HepG2 (cell line): ENCODE results near the gene PLEKHH3. TPM values are rescaled to one million over a fixed set of nuclear protein-coding genes. Genes with fewer than 3 reads are reported as not detected.

Experiments used
- AGO1 ChIP-seq: fragments of 200-400 bp; formaldehyde crosslinking; IDR thresholded peaks from 2 replicates; pipeline ENCODE4 v1.6.1; 2017; ENCODE audit warnings: mild to moderate bottlenecking, low read depth, low read length, moderate library complexity; ENCODE audit not compliant: poor library complexity, severe bottlenecking
- CHD2 ChIP-seq: IDR thresholded peaks from 2 replicates; pipeline ENCODE4 v1.6.1; 2011; ENCODE audit warnings: low read depth, low read length, improper control_type of control experiment
- HDAC1 ChIP-seq: sonication (generic); formaldehyde crosslinking; IDR thresholded peaks from 2 replicates; pipeline ENCODE4 v1.5.1; 2020; ENCODE audit warnings: mild to moderate bottlenecking, missing genetic modification reagents
- HNF4A ChIP-seq: sonication (generic); formaldehyde crosslinking; IDR thresholded peaks from 2 replicates; pipeline ENCODE4 v1.4.0; 2020; ENCODE audit warnings: missing genetic modification reagents
- HOXD1 ChIP-seq: sonication (generic); formaldehyde crosslinking; IDR thresholded peaks from 2 replicates; pipeline ENCODE4 v1.5.0; 2020; ENCODE audit warnings: missing genetic modification reagents
- KDM6A ChIP-seq: IDR thresholded peaks from 2 replicates; pipeline ENCODE4 v1.6.1; 2016; ENCODE audit warnings: low read depth
- KMT2B ChIP-seq: IDR thresholded peaks from 2 replicates; pipeline ENCODE4 v1.6.1; 2016; ENCODE audit warnings: missing genetic modification reagents, missing compliant biosample characterization
- MEF2D ChIP-seq: sonication (generic); formaldehyde crosslinking; IDR thresholded peaks from 2 replicates; pipeline ENCODE4 v1.5.1; 2020; ENCODE audit warnings: mild to moderate bottlenecking, missing genetic modification reagents
- MYPOP ChIP-seq: sonication (generic); formaldehyde crosslinking; IDR thresholded peaks from 2 replicates; pipeline ENCODE4 v1.8.1; 2023; ENCODE audit warnings: mild to moderate bottlenecking, moderate library complexity, missing genetic modification reagents
- NFATC3 ChIP-seq: sonication (generic); formaldehyde crosslinking; IDR thresholded peaks from 2 replicates; pipeline ENCODE4 v1.5.1; 2020; ENCODE audit warnings: mild to moderate bottlenecking, missing genetic modification reagents
- NR2F1 ChIP-seq, 2 experiments: fragments of 450-650 bp in 1 of 2; formaldehyde crosslinking in 1 of 2; IDR thresholded peaks; 2 replicates each; pipeline versions ENCODE4 v1.5.0 to v1.6.1; 2016 to 2020; ENCODE audit warnings: mild to moderate bottlenecking in 1 of 2, missing compliant biosample characterization in 1 of 2, missing genetic modification reagents in 1 of 2, moderate library complexity in 1 of 2
- SALL2 ChIP-seq: sonication (generic); formaldehyde crosslinking; IDR thresholded peaks from 2 replicates; pipeline ENCODE4 v1.8.1; 2023; ENCODE audit warnings: mild to moderate bottlenecking, missing genetic modification reagents, inconsistent platforms
- SNAPC5 ChIP-seq: sonication (generic); formaldehyde crosslinking; IDR thresholded peaks from 2 replicates; pipeline ENCODE4 v1.8.1; 2023; ENCODE audit warnings: mild to moderate bottlenecking, missing genetic modification reagents, borderline replicate concordance
- STAG1 ChIP-seq: sonication (generic); formaldehyde crosslinking; IDR thresholded peaks from 2 replicates; pipeline ENCODE4 v1.4.0; 2020; ENCODE audit warnings: missing genetic modification reagents
- TEF ChIP-seq: sonication (generic); formaldehyde crosslinking; IDR thresholded peaks from 2 replicates; pipeline ENCODE4 v1.5.0; 2020; ENCODE audit warnings: missing genetic modification reagents
- TOE1 ChIP-seq: sonication (generic); formaldehyde crosslinking; IDR thresholded peaks from 2 replicates; pipeline ENCODE4 v1.4.0; 2020; ENCODE audit warnings: mild to moderate bottlenecking, missing genetic modification reagents
- ZNF512 ChIP-seq: sonication (generic); formaldehyde crosslinking; IDR thresholded peaks from 2 replicates; pipeline ENCODE4 v1.4.0; 2020; ENCODE audit warnings: mild to moderate bottlenecking, missing genetic modification reagents
- ZNF577 ChIP-seq: sonication (generic); formaldehyde crosslinking; IDR thresholded peaks from 2 replicates; pipeline ENCODE4 v1.4.0; 2020; ENCODE audit warnings: mild to moderate bottlenecking, low read depth, missing genetic modification reagents, borderline replicate concordance
- ZNF639 ChIP-seq: conservative IDR thresholded peaks from 2 replicates; pipeline ENCODE4 v1.6.1; 2018; ENCODE audit warnings: missing genetic modification reagents
- ZNF777 ChIP-seq: sonication (generic); formaldehyde crosslinking; IDR thresholded peaks from 2 replicates; pipeline ENCODE4 v1.4.0; 2020; ENCODE audit warnings: missing genetic modification reagents
- ZNF788 ChIP-seq: sonication (generic); formaldehyde crosslinking; IDR thresholded peaks from 2 replicates; pipeline ENCODE4 v1.5.0; 2020; ENCODE audit warnings: mild to moderate bottlenecking, missing genetic modification reagents, borderline replicate concordance
- ZNF83 ChIP-seq: sonication (generic); formaldehyde crosslinking; IDR thresholded peaks from 2 replicates; pipeline ENCODE4 v1.4.0; 2020; ENCODE audit warnings: missing genetic modification reagents, mild to moderate bottlenecking, borderline replicate concordance
- polyA plus RNA-seq, 8 experiments: library from polyadenylated mRNA; depleted of rRNA in 3 of 8; stranded (reverse) in 7 of 8; unstranded in 1 of 8; fragments of >200 nt; fragmentation: Illumina TruSeq in 4 of 8; extraction: Trizol in 4 of 8; gene quantifications; 2 replicates each; pipeline versions ENCODE4 v1.2.1 to v1.2.3, GENCODE V29; 2011 to 2016; ENCODE audit warnings: low read depth in 4 of 8, missing spikeins in 1 of 8, mixed read lengths in 1 of 8; ENCODE audit not compliant: insufficient read depth in 1 of 8
- total RNA-seq, 5 experiments: library from RNA; depleted of rRNA; stranded (reverse); fragments of >200 nt; fragmentation: Illumina TruSeq; extraction: Trizol; gene quantifications; 2 replicates each; pipeline ENCODE4 v1.2.3, GENCODE V29; 2016; ENCODE audit warnings: low read depth in 1 of 5
- TF ChIP-seq, protein P1 (sequence below), 2 experiments: sonication (generic) in 1 of 2; formaldehyde crosslinking in 1 of 2; IDR thresholded peaks; 2 replicates each; pipeline versions ENCODE4 v1.4.0 to v1.6.1; 2018 to 2020; ENCODE audit warnings: missing genetic modification reagents in 2 of 2, borderline replicate concordance in 1 of 2, low read depth in 1 of 2, mild to moderate bottlenecking in 1 of 2, missing biosample characterization in 1 of 2

The PLEKHH3 gene
- total and polyA plus RNA-seq, 2 of the 13 experiments (the other 11 are each of a cell fraction or from before 2014, with no cell fraction given), result 6.0 to 19.9 TPM

- TF ChIP-seq ZNF512 (no peak; the same call in 1 of the 2 replicates), TEF (CRISPR knock-in tag) (no peak), ZNF83 (no peak; the same call in 1 of the 2 replicates), HDAC1 (CRISPR knock-in tag) (peak; percentile 63; the same call in 1 of the 2 replicates), STAG1 (no peak), SNAPC5 (CRISPR knock-in tag) (no peak), ZNF777 (no peak), AGO1 (peak; percentile 77), KMT2B (no peak), MEF2D (CRISPR knock-in tag) (no peak), NR2F1 (CRISPR knock-in tag; IDR thresholded peaks at IDR 0.05) (no peak), MYPOP (CRISPR knock-in tag) (peak; percentile 65), NFATC3 (CRISPR knock-in tag) (0 out of 2 replicates have a peak, but pooled peaks have one; percentile 30), CHD2 (no peak), HOXD1 (CRISPR knock-in tag) (peak; percentile 19; the same call in 1 of the 2 replicates), SALL2 (peak; percentile 65; the same call in 1 of the 2 replicates), HNF4A (peak; percentile 60), TOE1 (CRISPR knock-in tag) (no peak; the same call in 1 of the 2 replicates), KDM6A (CRISPR knock-in tag) (no peak), ZNF639 (CRISPR knock-in tag) (no peak; the same call in 1 of the 2 replicates), ZNF788 (CRISPR knock-in tag) (no peak), ZNF577 (CRISPR knock-in tag) (no peak)
- TF ChIP-seq, protein P1, sequence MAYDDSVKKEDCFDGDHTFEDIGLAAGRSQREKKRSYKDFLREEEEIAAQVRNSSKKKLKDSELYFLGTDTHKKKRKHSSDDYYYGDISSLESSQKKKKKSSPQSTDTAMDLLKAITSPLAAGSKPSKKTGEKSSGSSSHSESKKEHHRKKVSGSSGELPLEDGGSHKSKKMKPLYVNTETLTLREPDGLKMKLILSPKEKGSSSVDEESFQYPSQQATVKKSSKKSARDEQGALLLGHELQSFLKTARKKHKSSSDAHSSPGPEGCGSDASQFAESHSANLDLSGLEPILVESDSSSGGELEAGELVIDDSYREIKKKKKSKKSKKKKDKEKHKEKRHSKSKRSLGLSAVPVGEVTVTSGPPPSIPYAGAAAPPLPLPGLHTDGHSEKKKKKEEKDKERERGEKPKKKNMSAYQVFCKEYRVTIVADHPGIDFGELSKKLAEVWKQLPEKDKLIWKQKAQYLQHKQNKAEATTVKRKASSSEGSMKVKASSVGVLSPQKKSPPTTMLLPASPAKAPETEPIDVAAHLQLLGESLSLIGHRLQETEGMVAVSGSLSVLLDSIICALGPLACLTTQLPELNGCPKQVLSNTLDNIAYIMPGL (CRISPR knock-in tag; IDR thresholded peaks at IDR 0.05; ENCODE audit: borderline replicate concordance in 1 of 2, low read depth in 1 of 2), result peak in 1 of 2 experiments; percentile 8; a peak in 1 of 4 replicates
Measured at GRCh38 chr17:42682722-42683403, 6.1 kb upstream of the PLEKHH3 start (continued).
